ENCODE data around the gene RGS3.

RGS3 gene

DNA sequence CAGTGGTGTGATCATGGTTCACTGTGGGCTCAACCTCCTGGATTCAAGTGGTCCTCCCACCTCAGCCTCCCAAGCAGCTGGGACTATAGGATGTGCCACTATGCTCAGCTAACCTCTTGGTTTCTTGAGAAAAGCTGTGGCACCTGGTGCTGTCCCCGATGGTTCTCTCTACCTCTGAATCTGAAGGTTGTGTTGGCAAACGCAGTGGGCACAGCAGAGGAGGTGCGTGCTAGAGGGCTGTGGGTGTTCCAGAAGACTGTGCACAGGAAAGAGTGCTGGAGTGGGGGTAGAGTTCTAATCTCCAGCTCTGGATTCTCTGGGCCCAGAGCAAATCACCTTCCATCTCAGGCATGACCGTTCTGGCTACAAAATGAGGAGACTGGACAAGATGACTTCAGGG, 12.5 kb downstream of the RGS3 start:
- no peak for TF ChIP-seq REST (IDR thresholded peaks at IDR 0.05; ENCODE audit: low read depth)
- TF ChIP-seq EP300 (IDR thresholded peaks at IDR 0.05; ENCODE audit: borderline replicate concordance) = no peak
- TF ChIP-seq ZBTB7A (IDR thresholded peaks at IDR 0.05; ENCODE audit: low read depth) = no peak

GRCh38 chr9:113476511-113476916, 13.0 kb downstream of the RGS3 start:
- TF ChIP-seq YY1 (IDR thresholded peaks at IDR 0.05; ENCODE audit: low read depth) (no peak), ZBTB7A (IDR thresholded peaks at IDR 0.05; ENCODE audit: low read depth) (no peak), EGR1 (IDR thresholded peaks at IDR 0.05) (no peak), FOXM1 (IDR thresholded peaks at IDR 0.05; ENCODE audit: borderline replicate concordance, low read depth) (no peak), TAF1 (IDR thresholded peaks at IDR 0.05; ENCODE audit: low read depth) (no peak), RAD21 (IDR thresholded peaks at IDR 0.05; ENCODE audit: low read depth) (no peak), NFIC (IDR thresholded peaks at IDR 0.05) (no peak)

DNA sequence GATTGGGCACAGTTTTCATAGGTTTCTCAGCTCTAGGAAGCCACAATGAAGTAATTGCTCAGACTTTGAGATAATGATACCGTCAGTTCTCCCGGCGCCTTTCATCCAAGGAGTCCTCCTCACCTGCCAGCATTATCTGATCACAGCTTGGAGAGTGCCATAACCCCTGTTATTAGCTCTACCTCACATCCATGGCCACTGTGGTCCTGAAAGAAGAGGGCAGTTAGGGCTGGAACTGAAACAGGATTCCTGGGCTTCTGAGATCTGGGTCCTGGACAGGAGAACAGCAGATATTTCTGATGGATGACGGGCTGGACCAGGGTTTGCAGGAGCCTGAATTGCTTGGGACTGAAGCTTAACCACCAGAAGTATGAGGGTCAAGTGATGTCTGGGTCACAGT, 13.5 kb downstream of the RGS3 start:
- TF ChIP-seq, protein P1, sequence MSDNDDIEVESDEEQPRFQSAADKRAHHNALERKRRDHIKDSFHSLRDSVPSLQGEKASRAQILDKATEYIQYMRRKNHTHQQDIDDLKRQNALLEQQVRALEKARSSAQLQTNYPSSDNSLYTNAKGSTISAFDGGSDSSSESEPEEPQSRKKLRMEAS (IDR thresholded peaks at IDR 0.05) = no peak
- TF ChIP-seq YY1 (IDR thresholded peaks at IDR 0.05; ENCODE audit: low read depth) (no peak), TCF12 (IDR thresholded peaks at IDR 0.05; ENCODE audit: low read depth) (no peak), TAF1 (IDR thresholded peaks at IDR 0.05; ENCODE audit: low read depth) (no peak), CEBPB (IDR thresholded peaks at IDR 0.05) (no peak), ZBTB7A (IDR thresholded peaks at IDR 0.05; ENCODE audit: low read depth) (no peak), FOXM1 (IDR thresholded peaks at IDR 0.05; ENCODE audit: borderline replicate concordance, low read depth) (no peak), NFIC (IDR thresholded peaks at IDR 0.05) (no peak), CREB1 (IDR thresholded peaks at IDR 0.05; ENCODE audit: low read depth) (no peak), EP300 (IDR thresholded peaks at IDR 0.05; ENCODE audit: borderline replicate concordance) (no peak), REST (IDR thresholded peaks at IDR 0.05; ENCODE audit: low read depth) (no peak), TEAD4 (IDR thresholded peaks at IDR 0.05) (no peak), EGR1 (IDR thresholded peaks at IDR 0.05) (no peak), RAD21 (IDR thresholded peaks at IDR 0.05; ENCODE audit: low read depth) (no peak)
- TF ChIP-seq, protein P2, sequence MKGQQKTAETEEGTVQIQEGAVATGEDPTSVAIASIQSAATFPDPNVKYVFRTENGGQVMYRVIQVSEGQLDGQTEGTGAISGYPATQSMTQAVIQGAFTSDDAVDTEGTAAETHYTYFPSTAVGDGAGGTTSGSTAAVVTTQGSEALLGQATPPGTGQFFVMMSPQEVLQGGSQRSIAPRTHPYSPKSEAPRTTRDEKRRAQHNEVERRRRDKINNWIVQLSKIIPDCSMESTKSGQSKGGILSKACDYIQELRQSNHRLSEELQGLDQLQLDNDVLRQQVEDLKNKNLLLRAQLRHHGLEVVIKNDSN (IDR thresholded peaks at IDR 0.05) = no peak

- TF ChIP-seq NFIC (IDR thresholded peaks at IDR 0.05) (no peak), RAD21 (IDR thresholded peaks at IDR 0.05; ENCODE audit: low read depth) (no peak), ZBTB7A (IDR thresholded peaks at IDR 0.05; ENCODE audit: low read depth) (no peak), FOXM1 (IDR thresholded peaks at IDR 0.05; ENCODE audit: borderline replicate concordance, low read depth) (no peak), REST (IDR thresholded peaks at IDR 0.05; ENCODE audit: low read depth) (no peak), YY1 (IDR thresholded peaks at IDR 0.05; ENCODE audit: low read depth) (no peak), EP300 (IDR thresholded peaks at IDR 0.05; ENCODE audit: borderline replicate concordance) (no peak), TCF12 (IDR thresholded peaks at IDR 0.05; ENCODE audit: low read depth) (no peak), TEAD4 (IDR thresholded peaks at IDR 0.05) (no peak), CREB1 (IDR thresholded peaks at IDR 0.05; ENCODE audit: low read depth) (no peak), EGR1 (IDR thresholded peaks at IDR 0.05) (no peak), CEBPB (IDR thresholded peaks at IDR 0.05) (no peak), TAF1 (IDR thresholded peaks at IDR 0.05; ENCODE audit: low read depth) (no peak)
- TF ChIP-seq, protein P1 (IDR thresholded peaks at IDR 0.05) = no peak
- TF ChIP-seq, protein P2 (IDR thresholded peaks at IDR 0.05) = no peak
Observed at GRCh38 chr9:113477661-113478060, 14.1 kb downstream of the RGS3 start.

DNA sequence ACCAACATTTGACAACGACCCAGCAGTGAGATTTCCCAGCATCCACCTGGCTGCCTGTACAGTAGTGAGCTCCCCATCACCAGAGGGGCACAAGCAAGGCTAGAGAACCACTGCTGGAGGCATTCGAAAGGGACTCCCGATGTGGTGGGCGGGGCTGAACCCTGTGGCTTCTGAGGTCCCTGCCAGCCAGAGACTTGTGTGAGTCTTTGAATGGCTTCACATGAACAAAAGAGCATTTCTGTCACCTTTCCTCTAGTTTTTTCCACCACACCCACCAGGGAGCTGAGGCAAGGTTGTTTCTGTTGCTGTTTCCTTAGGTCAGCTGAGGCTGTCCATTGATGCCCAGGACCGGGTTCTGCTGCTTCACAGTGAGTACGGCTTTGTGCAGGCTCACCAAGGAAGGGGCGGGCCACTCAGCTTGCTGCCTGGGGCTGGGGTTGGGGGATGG, 15.7 kb downstream of the RGS3 start:
- no peak for TF ChIP-seq TEAD4 (IDR thresholded peaks at IDR 0.05)
- TF ChIP-seq TAF1 (IDR thresholded peaks at IDR 0.05; ENCODE audit: low read depth) = no peak
- no peak for TF ChIP-seq YY1 (IDR thresholded peaks at IDR 0.05; ENCODE audit: low read depth)

Data from Ishikawa (cell line).